Eye (tissue), 1 donor: ENCODE results near the gene CELF4.
A peak's percentile ranks its signal among the peaks of the same experiment; 100 is the strongest.

ENCODE experiments used
- DNase-seq: peaks from one replicate; pipeline ENCODE4 v3.0.0-alpha.2; 2015

Gene CELF4

GRCh38 chr18:37521510-37522465 is 43.8 kb downstream of the CELF4 start:
- DNase-seq: peak; percentile 52

GRCh38 chr18:37520508-37520907 is 45.1 kb downstream of the CELF4 start:
- DNase-seq: no peak

- no peak for DNase-seq
These were observed 46.0 kb downstream of the CELF4 start for GRCh38 chr18:37519510-37520135.

GRCh38 chr18:37516361-37516853 is 49.2 kb downstream of the CELF4 start:
- DNase-seq: no peak

- no peak for DNase-seq
These were observed 50.6 kb downstream of the CELF4 start for GRCh38 chr18:37514953-37515352.

- DNase-seq: no peak
These were observed 53.2 kb downstream of the CELF4 start for GRCh38 chr18:37512400-37512799.

GRCh38 chr18:37511721-37512298 is 53.8 kb downstream of the CELF4 start:
- no peak for DNase-seq

- DNase-seq: no peak
These were observed 56.0 kb downstream of the CELF4 start for GRCh38 chr18:37509600-37509999.

GRCh38 chr18:37508207-37508606 is 57.4 kb downstream of the CELF4 start:
- peak; percentile 70 for DNase-seq

- DNase-seq: no peak
These were observed 58.4 kb downstream of the CELF4 start for GRCh38 chr18:37507239-37507638.

- no peak for DNase-seq
These were observed 59.6 kb downstream of the CELF4 start for GRCh38 chr18:37506001-37506400.

- no peak for DNase-seq
These were observed 60.3 kb downstream of the CELF4 start for GRCh38 chr18:37505321-37505720.

- no peak for DNase-seq
These were observed 63.0 kb downstream of the CELF4 start for GRCh38 chr18:37502601-37503000.

- DNase-seq: no peak
These were observed 63.6 kb downstream of the CELF4 start for GRCh38 chr18:37502036-37502435.

GRCh38 chr18:37501136-37501535 is 64.5 kb downstream of the CELF4 start:
- no peak for DNase-seq

GRCh38 chr18:37499913-37500312 is 65.7 kb downstream of the CELF4 start:
- DNase-seq: no peak

- no peak for DNase-seq
These were observed 66.6 kb downstream of the CELF4 start for GRCh38 chr18:37499044-37499443.

GRCh38 chr18:37497853-37498518 is 67.6 kb downstream of the CELF4 start:
- DNase-seq: no peak

- DNase-seq: no peak
These were observed 69.0 kb downstream of the CELF4 start for GRCh38 chr18:37496568-37496967.

GRCh38 chr18:37495354-37495753 is 70.2 kb downstream of the CELF4 start:
- DNase-seq: no peak

- no peak for DNase-seq
These were observed 71.2 kb downstream of the CELF4 start for GRCh38 chr18:37494406-37494805.

- DNase-seq: no peak
These were observed 72.2 kb downstream of the CELF4 start for GRCh38 chr18:37493352-37493935.

GRCh38 chr18:37492952-37493351 is 72.6 kb downstream of the CELF4 start:
- no peak for DNase-seq
